ENCODE data around the gene MIEN1. TPM values are rescaled to one million over a fixed set of nuclear protein-coding genes. Genes with fewer than 3 reads are reported as not detected.

Gene MIEN1
- total RNA-seq, 1 donor from 2014 or later = 97.0 TPM

- H3K27me3 ChIP-seq (ENCODE audit: control insufficient read depth, insufficient read depth, low read length) = no peaks in the 10 kb centered on the region
- no peak for DNase-seq (ENCODE audit: low read depth)
- no peak for TF ChIP-seq CTCF (IDR thresholded peaks at IDR 0.05; ENCODE audit: insufficient read depth, low read length, poor library complexity, severe bottlenecking)
- H3K36me3 ChIP-seq (ENCODE audit: control insufficient read depth, insufficient read depth, low read length) = peaks cover 9% of the 10 kb centered on the region
- no peak overlapping the region for H3K4me3 ChIP-seq (ENCODE audit: low read depth, low read length)
Measured at GRCh38 chr17:39747745-39748144, 17.4 kb upstream of the MIEN1 start.

DNA sequence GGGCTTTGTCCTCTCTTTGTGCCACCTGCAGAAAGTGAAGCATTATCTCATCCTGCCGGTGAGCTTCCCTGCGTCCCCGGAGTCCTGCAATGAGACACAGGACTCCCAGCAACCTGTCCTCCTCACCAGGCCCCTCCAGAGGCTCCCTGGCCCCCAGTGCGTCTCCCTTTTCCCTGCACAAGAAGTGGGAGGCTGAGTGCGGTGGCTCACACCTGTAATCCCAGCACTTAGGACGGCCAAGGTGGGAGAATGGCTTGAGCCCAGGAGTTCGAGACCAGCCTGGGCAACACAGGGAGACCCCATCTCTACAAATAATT is 15.8 kb upstream of the MIEN1 start:
- DNase-seq (ENCODE audit: low read depth) = no peak

GRCh38 chr17:39745335-39746144 is 15.2 kb upstream of the MIEN1 start:
- no peak for TF ChIP-seq CTCF (IDR thresholded peaks at IDR 0.05; ENCODE audit: insufficient read depth, low read length, poor library complexity, severe bottlenecking)
- DNase-seq (ENCODE audit: low read depth) = no peak
- Histone ChIP-seq H3K36me3 (ENCODE audit: control insufficient read depth, insufficient read depth, low read length) (peaks cover 11% of the 10 kb centered on the region), H3K4me3 (ENCODE audit: low read depth, low read length) (no peak overlapping the region), H3K27me3 (ENCODE audit: control insufficient read depth, insufficient read depth, low read length) (no peaks in the 10 kb centered on the region)

More for the DNA sequence above, 15.8 kb upstream of the MIEN1 start:
- Histone ChIP-seq H3K4me3 (ENCODE audit: low read depth, low read length) (no peak overlapping the region), H3K36me3 (ENCODE audit: control insufficient read depth, insufficient read depth, low read length) (peaks cover 11% of the 10 kb centered on the region), H3K27me3 (ENCODE audit: control insufficient read depth, insufficient read depth, low read length) (no peaks in the 10 kb centered on the region)
- no peak for TF ChIP-seq CTCF (IDR thresholded peaks at IDR 0.05; ENCODE audit: insufficient read depth, low read length, poor library complexity, severe bottlenecking)

DNA sequence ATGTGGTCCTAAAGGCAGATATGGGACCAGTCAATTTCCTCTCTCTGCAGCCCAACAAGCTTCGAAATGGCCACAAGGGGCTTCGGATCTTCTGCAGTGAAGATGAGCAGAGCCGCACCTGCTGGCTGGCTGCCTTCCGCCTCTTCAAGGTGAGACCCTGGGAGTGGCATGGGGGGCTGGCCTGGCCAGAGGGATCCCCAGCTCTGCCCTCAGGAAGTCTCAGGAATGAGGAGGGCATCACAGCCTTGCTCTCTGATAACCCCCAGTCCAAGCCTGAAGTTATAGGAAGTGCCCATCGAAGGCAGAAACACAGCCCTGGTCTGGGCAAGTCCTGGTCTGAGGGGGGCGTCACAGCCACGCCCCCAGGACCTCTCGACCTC is 14.5 kb upstream of the MIEN1 start:
- no peaks in the 10 kb centered on the region for H3K27me3 ChIP-seq (ENCODE audit: control insufficient read depth, insufficient read depth, low read length)
- no peak for TF ChIP-seq CTCF (IDR thresholded peaks at IDR 0.05; ENCODE audit: insufficient read depth, low read length, poor library complexity, severe bottlenecking)
- H3K36me3 ChIP-seq (ENCODE audit: control insufficient read depth, insufficient read depth, low read length) = peaks cover 11% of the 10 kb centered on the region
- no peak overlapping the region for H3K4me3 ChIP-seq (ENCODE audit: low read depth, low read length)
- DNase-seq (ENCODE audit: low read depth) = no peak

DNA sequence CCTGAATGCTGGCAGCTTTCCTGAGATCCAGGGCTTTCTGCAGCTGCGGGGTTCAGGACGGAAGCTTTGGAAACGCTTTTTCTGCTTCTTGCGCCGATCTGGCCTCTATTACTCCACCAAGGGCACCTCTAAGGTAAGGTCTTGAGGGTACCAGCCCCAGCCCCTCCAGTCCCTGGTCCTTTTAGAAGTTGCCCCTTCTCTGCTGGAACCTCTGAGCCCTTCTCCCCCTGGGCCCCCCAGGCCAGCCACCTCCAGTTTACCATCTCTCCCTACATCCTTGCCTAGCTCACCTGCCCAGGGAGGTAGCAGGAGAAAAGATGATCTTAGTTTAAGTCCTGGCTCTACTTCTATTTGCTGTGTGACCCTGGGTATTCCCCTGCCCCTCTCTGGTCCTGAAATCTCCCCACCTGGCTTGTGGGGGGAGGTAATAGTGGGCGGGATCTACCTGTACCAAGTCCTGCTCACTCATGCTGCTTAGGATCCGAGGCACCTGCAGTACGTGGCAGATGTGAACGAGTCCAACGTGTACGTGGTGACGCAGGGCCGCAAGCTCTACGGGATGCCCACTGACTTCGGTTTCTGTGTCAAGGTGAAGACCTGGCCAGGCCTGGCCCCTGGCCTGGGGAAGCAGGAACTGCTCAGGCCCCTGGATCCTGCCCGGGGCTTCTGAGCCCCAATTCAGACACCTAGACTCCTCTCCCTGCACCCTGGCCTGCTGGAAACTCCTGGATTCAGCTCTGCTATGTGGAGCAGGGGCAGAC is 13.9 kb upstream of the MIEN1 start:
- TF ChIP-seq CTCF (IDR thresholded peaks at IDR 0.05; ENCODE audit: insufficient read depth, low read length, poor library complexity, severe bottlenecking) = no peak
- no peaks in the 10 kb centered on the region for H3K27me3 ChIP-seq (ENCODE audit: control insufficient read depth, insufficient read depth, low read length)
- DNase-seq (ENCODE audit: low read depth) = no peak
- peaks cover 11% of the 10 kb centered on the region for H3K36me3 ChIP-seq (ENCODE audit: control insufficient read depth, insufficient read depth, low read length)
- H3K4me3 ChIP-seq (ENCODE audit: low read depth, low read length) = no peak overlapping the region

Data from kidney epithelial cell (primary cell).